HepG2 (cell line): ENCODE results near the gene SGCE. TPM values are rescaled to one million over a fixed set of nuclear protein-coding genes. Genes with fewer than 3 reads are reported as not detected.
A peak's percentile ranks its signal among the peaks of the same experiment; 100 is the strongest.

Source experiments
- ATAC-seq: fragments of 200-7000 bp; cut with Tn5 transposase; 3 replicates; pipeline ENCODE4 v1.9.1; 2020; ENCODE audit warnings: mild to moderate bottlenecking, moderate library complexity
- BruUV-seq: library from RNA; stranded (reverse); fragments of 400-500 nt; replicated peaks from 2 replicates; lab custom pipeline; 2021; lab: Mats Ljungman, UMichigan
- CTCF ChIA-PET: fragments of 300-600 bp; formaldehyde crosslinking; extraction: SDS; loops from one replicate; lab custom pipeline; 2021; ENCODE audit warnings: low total read pairs, inconsistent platforms, low intra/inter-chr PET ratio; lab: Yijun Ruan, JAX
- POLR2A ChIA-PET: fragments of 350-600 bp; sonication (Branson Sonifier 250); formaldehyde crosslinking; loops from one replicate; lab custom pipeline; 2020; ENCODE audit warnings: antibody characterized with exemption, inconsistent platforms; lab: Yijun Ruan, JAX
- DNase-seq: peaks from one replicate; pipeline ENCODE4 v3.0.0-alpha.2; 2015; ENCODE audit warnings: low spot score
- FAIRE-seq: peaks from 3 replicates; lab custom pipeline; 2011; peaks lifted over from hg19 to GRCh38; lab: Jason Lieb, UNC
- H2AFZ ChIP-seq: one replicate; pipeline ENCODE4 v1.6.1; 2011; ENCODE audit warnings: low read length, inconsistent platforms
- H3K27ac ChIP-seq: fragments of 300-600 bp; 3 replicates; pipeline ENCODE4 v1.8.0; 2011; ENCODE audit warnings: mixed run types, mild to moderate bottlenecking, mixed read lengths, low read length, inconsistent platforms; ENCODE audit not compliant: insufficient read depth; ENCODE audit errors: extremely low read length
- H3K27me3 ChIP-seq, 2 experiments: fragments of 200-600 bp in 1 of 2; 2 replicates in 1 of 2; 3 replicates in 1 of 2; pipeline versions ENCODE4 v1.6.0 to v1.8.0; 2011; ENCODE audit warnings: low read length in 2 of 2, mild to moderate bottlenecking in 2 of 2, moderate library complexity in 2 of 2, inconsistent platforms in 1 of 2; ENCODE audit not compliant: insufficient read depth in 2 of 2, control insufficient read depth in 1 of 2
- H3K36me3 ChIP-seq, 2 experiments: fragments of 200-600 bp in 1 of 2; replicated peaks in 1 of 2; 2 replicates in 1 of 2; 3 replicates in 1 of 2; pipeline versions ENCODE4 v1.5.1 to v1.8.0; 2011; ENCODE audit warnings: low read length in 2 of 2, inconsistent platforms in 1 of 2; ENCODE audit not compliant: insufficient read depth in 2 of 2, control insufficient read depth in 1 of 2
- H3K4me1 ChIP-seq: 2 replicates; pipeline ENCODE4 v1.5.1; 2012; ENCODE audit warnings: low read length, inconsistent platforms; ENCODE audit not compliant: insufficient read depth
- H3K4me2 ChIP-seq: 2 replicates; pipeline ENCODE4 v1.6.0; 2011; ENCODE audit warnings: low read depth, low read length, inconsistent platforms
- H3K4me3 ChIP-seq, 3 experiments: fragments of 200-600 bp in 1 of 3; sonication (generic), shearing (Covaris generic) in 1 of 3; replicated peaks in 1 of 3; 2 replicates each; pipeline ENCODE4 v1.5.1; 2011 to 2016; ENCODE audit warnings: low read length in 3 of 3, inconsistent platforms in 2 of 3, low read depth in 2 of 3, mild to moderate bottlenecking in 2 of 3, control low read depth in 1 of 3, mixed read lengths in 1 of 3; ENCODE audit not compliant: insufficient read depth in 1 of 3
- H3K79me2 ChIP-seq: one replicate; pipeline ENCODE4 v1.6.1; 2011; ENCODE audit warnings: low read length, inconsistent platforms; ENCODE audit not compliant: insufficient read depth
- H3K9ac ChIP-seq: 2 replicates; pipeline ENCODE4 v1.6.0; 2011; ENCODE audit warnings: mild to moderate bottlenecking, low read depth, low read length, inconsistent platforms; ENCODE audit not compliant: insufficient read depth
- H3K9me3 ChIP-seq: 2 replicates; pipeline ENCODE4 v1.5.1; 2012; ENCODE audit warnings: mild to moderate bottlenecking, low read length
- H4K20me1 ChIP-seq: 2 replicates; pipeline ENCODE4 v1.6.0; 2011; ENCODE audit warnings: inconsistent platforms, mild to moderate bottlenecking, low read length, moderate library complexity; ENCODE audit not compliant: insufficient read depth
- FOXP1 ChIP-seq, 2 experiments: fragments of 450-650 bp in 1 of 2; IDR thresholded peaks; 2 replicates each; pipeline ENCODE4 v1.6.1; 2017 to 2018; ENCODE audit warnings: antibody characterized with exemption in 1 of 2
- GLMP ChIP-seq: sonication (generic); formaldehyde crosslinking; IDR thresholded peaks from 2 replicates; pipeline ENCODE4 v1.9.0; 2021; ENCODE audit warnings: missing genetic modification reagents, mild to moderate bottlenecking, borderline replicate concordance
- HMGXB3 ChIP-seq: sonication (generic); formaldehyde crosslinking; IDR thresholded peaks from 2 replicates; pipeline ENCODE4 v1.4.0; 2020; ENCODE audit warnings: missing genetic modification reagents, borderline replicate concordance
- MED1 ChIP-seq: sonication (generic); formaldehyde crosslinking; IDR thresholded peaks from 2 replicates; pipeline ENCODE4 v1.4.0; 2020; ENCODE audit warnings: missing genetic modification reagents
- RERE ChIP-seq: IDR thresholded peaks from 2 replicates; pipeline ENCODE4 v1.6.1; 2016; ENCODE audit warnings: low read depth, missing genetic modification reagents, missing compliant biosample characterization
- RXRB ChIP-seq: IDR thresholded peaks from 2 replicates; pipeline ENCODE4 v1.6.1; 2016; ENCODE audit warnings: borderline replicate concordance, missing genetic modification reagents, missing compliant biosample characterization
- SIN3A ChIP-seq: IDR thresholded peaks from 2 replicates; pipeline ENCODE4 v1.6.1; 2011; ENCODE audit warnings: low read depth, mild to moderate bottlenecking, control low read depth, low read length, borderline replicate concordance
- SOX5 ChIP-seq: IDR thresholded peaks from 2 replicates; pipeline ENCODE4 v1.6.1; 2016; ENCODE audit warnings: borderline replicate concordance
- TFDP1 ChIP-seq: IDR thresholded peaks from 2 replicates; pipeline ENCODE4 v1.6.1; 2016; ENCODE audit warnings: missing compliant biosample characterization, missing genetic modification reagents, borderline replicate concordance
- ZNF354B ChIP-seq: sonication (generic); formaldehyde crosslinking; IDR thresholded peaks from 2 replicates; pipeline ENCODE4 v1.8.0; 2022; ENCODE audit warnings: mild to moderate bottlenecking, missing genetic modification reagents
- ZNF670 ChIP-seq: sonication (generic); formaldehyde crosslinking; IDR thresholded peaks from 2 replicates; pipeline ENCODE4 v1.8.0; 2022; ENCODE audit warnings: mild to moderate bottlenecking, missing genetic modification reagents, borderline replicate concordance
- WGBS: methylation state at CpG from one replicate; pipeline ENCODE4 v1.1.6; 2017; ENCODE audit warnings: low lambda C conversion rate; 5-methylcytosine and 5-hydroxymethylcytosine counted together
- in situ Hi-C: cut with HindIII; loops from 2 replicates; pipeline ENCODE4 v1.10.0; 2017; ENCODE audit warnings: low pct_unique_long_range_greater_than_20kb; ENCODE audit not compliant: extremely low pct_ligation_motif_present
- intact Hi-C: fragments of 100-400 bp; cut with micrococcal nuclease; formaldehyde crosslinking; loops from one replicate; pipeline ENCODE4 v1.10.0; 2022; ENCODE audit not compliant: unreplicated experiment
- polyA plus RNA-seq, 8 experiments: library from polyadenylated mRNA; depleted of rRNA in 3 of 8; stranded (reverse) in 7 of 8; unstranded in 1 of 8; fragments of >200 nt; fragmentation: Illumina TruSeq in 4 of 8; extraction: Trizol in 4 of 8; gene quantifications; 2 replicates each; pipeline versions ENCODE4 v1.2.1 to v1.2.3, GENCODE V29; 2011 to 2016; ENCODE audit warnings: low read depth in 4 of 8, missing spikeins in 1 of 8, mixed read lengths in 1 of 8; ENCODE audit not compliant: insufficient read depth in 1 of 8
- total RNA-seq, 5 experiments: library from RNA; depleted of rRNA; stranded (reverse); fragments of >200 nt; fragmentation: Illumina TruSeq; extraction: Trizol; gene quantifications; 2 replicates each; pipeline ENCODE4 v1.2.3, GENCODE V29; 2016; ENCODE audit warnings: low read depth in 1 of 5

The SGCE gene
- total and polyA plus RNA-seq, 2 of the 13 experiments (the other 11 are each of a cell fraction or from before 2014, with no cell fraction given) = 52.3 to 71.1 TPM

GRCh38 chr7:94635687-94636086 is 20.2 kb downstream of the SGCE start (continued):
- TF ChIP-seq GLMP (CRISPR knock-in tag) (no peak), MED1 (peak; percentile 71; the same call in 1 of the 2 replicates), TFDP1 (CRISPR knock-in tag) (no peak), SIN3A (no peak), RXRB (CRISPR knock-in tag) (peak; percentile 50; the same call in 1 of the 2 replicates), SOX5 (CRISPR knock-in tag) (peak; percentile 72; the same call in 1 of the 2 replicates), ZNF354B (CRISPR knock-in tag) (no peak), FOXP1 (IDR thresholded peaks at IDR 0.05) (no peak), FOXP1 (CRISPR knock-in tag; IDR thresholded peaks at IDR 0.05) (peak; percentile 55; the same call in 1 of the 2 replicates)

- no peak for DNase-seq
- no peaks in the 10 kb centered on the region for H3K36me3 ChIP-seq
- no peak overlapping the region for H3K9ac ChIP-seq
- peaks cover 74% of the 10 kb centered on the region for H3K79me2 ChIP-seq
- no peak overlapping the region for H3K4me2 ChIP-seq
- FAIRE-seq = no peak
- no TSS peak for BruUV-seq
- in situ Hi-C loops = no loop called here
- intact Hi-C loops = no loop called here
- H3K27me3 ChIP-seq = no peaks in the 10 kb centered on the region
- 95% methylated on average over 6 of the region's 6 CpGs for WGBS
- no peaks in the 10 kb centered on the region for H3K9me3 ChIP-seq
- ChIA-PET CTCF (no interaction called here), POLR2A (interaction anchor here (1.4 to 3.0 kb wide), 2 partner anchors 16 to 22 kb away, joined by 3 to 23 read pairs; partner anchors contain the start of gene SGCE)
- no peak for ATAC-seq
- no peak overlapping the region for H3K4me3 ChIP-seq
- H3K27ac ChIP-seq = no peak overlapping the region
- peaks cover 90% of the 10 kb centered on the region for H3K4me1 ChIP-seq
- no peaks in the 10 kb centered on the region for H4K20me1 ChIP-seq
- H2AFZ ChIP-seq = no peak overlapping the region
- TF ChIP-seq HMGXB3 (CRISPR knock-in tag) (no peak), RERE (no peak), ZNF670 (CRISPR knock-in tag) (no peak)
Observed at GRCh38 chr7:94634502-94634901, 21.4 kb downstream of the SGCE start.
